Measurements from ENCODE around the gene CCNO.

The CCNO gene

DNA sequence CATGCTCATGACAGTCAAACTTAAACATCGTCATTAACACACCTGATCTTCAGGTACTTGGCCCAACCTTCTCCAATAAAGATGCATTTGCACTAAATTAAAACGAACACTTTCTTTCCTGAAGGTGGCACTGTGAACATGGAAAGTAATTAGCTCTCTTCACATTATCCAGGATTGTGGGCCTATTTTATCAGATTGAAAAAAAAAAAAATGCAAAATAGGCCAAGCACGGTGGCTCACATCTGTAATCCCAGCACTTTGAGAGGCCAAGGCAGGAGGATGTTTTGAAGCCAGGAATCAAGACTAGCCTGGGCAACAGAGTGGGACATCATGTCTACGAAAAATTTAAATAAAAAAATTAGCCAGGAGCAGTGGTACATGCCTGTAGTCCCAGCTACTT lies 46.0 kb downstream of the CCNO start:
- TF ChIP-seq, protein P1, sequence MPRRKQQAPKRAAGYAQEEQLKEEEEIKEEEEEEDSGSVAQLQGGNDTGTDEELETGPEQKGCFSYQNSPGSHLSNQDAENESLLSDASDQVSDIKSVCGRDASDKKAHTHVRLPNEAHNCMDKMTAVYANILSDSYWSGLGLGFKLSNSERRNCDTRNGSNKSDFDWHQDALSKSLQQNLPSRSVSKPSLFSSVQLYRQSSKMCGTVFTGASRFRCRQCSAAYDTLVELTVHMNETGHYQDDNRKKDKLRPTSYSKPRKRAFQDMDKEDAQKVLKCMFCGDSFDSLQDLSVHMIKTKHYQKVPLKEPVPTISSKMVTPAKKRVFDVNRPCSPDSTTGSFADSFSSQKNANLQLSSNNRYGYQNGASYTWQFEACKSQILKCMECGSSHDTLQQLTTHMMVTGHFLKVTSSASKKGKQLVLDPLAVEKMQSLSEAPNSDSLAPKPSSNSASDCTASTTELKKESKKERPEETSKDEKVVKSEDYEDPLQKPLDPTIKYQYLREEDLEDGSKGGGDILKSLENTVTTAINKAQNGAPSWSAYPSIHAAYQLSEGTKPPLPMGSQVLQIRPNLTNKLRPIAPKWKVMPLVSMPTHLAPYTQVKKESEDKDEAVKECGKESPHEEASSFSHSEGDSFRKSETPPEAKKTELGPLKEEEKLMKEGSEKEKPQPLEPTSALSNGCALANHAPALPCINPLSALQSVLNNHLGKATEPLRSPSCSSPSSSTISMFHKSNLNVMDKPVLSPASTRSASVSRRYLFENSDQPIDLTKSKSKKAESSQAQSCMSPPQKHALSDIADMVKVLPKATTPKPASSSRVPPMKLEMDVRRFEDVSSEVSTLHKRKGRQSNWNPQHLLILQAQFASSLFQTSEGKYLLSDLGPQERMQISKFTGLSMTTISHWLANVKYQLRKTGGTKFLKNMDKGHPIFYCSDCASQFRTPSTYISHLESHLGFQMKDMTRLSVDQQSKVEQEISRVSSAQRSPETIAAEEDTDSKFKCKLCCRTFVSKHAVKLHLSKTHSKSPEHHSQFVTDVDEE (CRISPR knock-in tag; IDR thresholded peaks at IDR 0.05): no peak
- no peak for TF ChIP-seq CSRNP3 (CRISPR knock-in tag; IDR thresholded peaks at IDR 0.05)
- no peak for TF ChIP-seq PPARA (CRISPR knock-in tag; IDR thresholded peaks at IDR 0.05; ENCODE audit: borderline replicate concordance)
- TF ChIP-seq SNAI2 (CRISPR knock-in tag; IDR thresholded peaks at IDR 0.05): no peak
- TF ChIP-seq ZNF565 (CRISPR knock-in tag; conservative IDR thresholded peaks at IDR 0.05; ENCODE audit: low read depth): no peak
- TF ChIP-seq BACH2 (CRISPR knock-in tag; IDR thresholded peaks at IDR 0.05; ENCODE audit: borderline replicate concordance): no peak
- no peak for TF ChIP-seq ZC3H10 (CRISPR knock-in tag; IDR thresholded peaks at IDR 0.05)
- TF ChIP-seq GLIS3 (CRISPR knock-in tag; IDR thresholded peaks at IDR 0.05): no peak
- no peak for TF ChIP-seq ESRRG (CRISPR knock-in tag; IDR thresholded peaks at IDR 0.05)
- no peak for TF ChIP-seq ZFP3 (CRISPR knock-in tag; IDR thresholded peaks at IDR 0.05)
- TF ChIP-seq CREB5 (CRISPR knock-in tag; IDR thresholded peaks at IDR 0.05; ENCODE audit: low read depth): no peak
- TF ChIP-seq TOX (CRISPR knock-in tag; IDR thresholded peaks at IDR 0.05; ENCODE audit: borderline replicate concordance): no peak
- TF ChIP-seq ISL1 (CRISPR knock-in tag; IDR thresholded peaks at IDR 0.05): no peak
- no peak for TF ChIP-seq ZNF8 (CRISPR knock-in tag; IDR thresholded peaks at IDR 0.05)
- TF ChIP-seq ARNTL (CRISPR knock-in tag; IDR thresholded peaks at IDR 0.05; ENCODE audit: borderline replicate concordance, low read depth): no peak
- no peak for TF ChIP-seq TCF4 (CRISPR knock-in tag; IDR thresholded peaks at IDR 0.05; ENCODE audit: borderline replicate concordance)
- TF ChIP-seq, protein P2, sequence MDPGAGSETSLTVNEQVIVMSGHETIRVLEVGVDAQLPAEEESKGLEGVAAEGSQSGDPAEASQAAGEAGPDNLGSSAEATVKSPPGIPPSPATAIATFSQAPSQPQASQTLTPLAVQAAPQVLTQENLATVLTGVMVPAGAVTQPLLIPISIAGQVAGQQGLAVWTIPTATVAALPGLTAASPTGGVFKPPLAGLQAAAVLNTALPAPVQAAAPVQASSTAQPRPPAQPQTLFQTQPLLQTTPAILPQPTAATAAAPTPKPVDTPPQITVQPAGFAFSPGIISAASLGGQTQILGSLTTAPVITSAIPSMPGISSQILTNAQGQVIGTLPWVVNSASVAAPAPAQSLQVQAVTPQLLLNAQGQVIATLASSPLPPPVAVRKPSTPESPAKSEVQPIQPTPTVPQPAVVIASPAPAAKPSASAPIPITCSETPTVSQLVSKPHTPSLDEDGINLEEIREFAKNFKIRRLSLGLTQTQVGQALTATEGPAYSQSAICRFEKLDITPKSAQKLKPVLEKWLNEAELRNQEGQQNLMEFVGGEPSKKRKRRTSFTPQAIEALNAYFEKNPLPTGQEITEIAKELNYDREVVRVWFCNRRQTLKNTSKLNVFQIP (CRISPR knock-in tag; IDR thresholded peaks at IDR 0.05; ENCODE audit: borderline replicate concordance, low read depth): no peak
- TF ChIP-seq ZNF70 (CRISPR knock-in tag; IDR thresholded peaks at IDR 0.05): no peak
- TF ChIP-seq OSR1 (CRISPR knock-in tag; IDR thresholded peaks at IDR 0.05): no peak
- TF ChIP-seq, protein P3, sequence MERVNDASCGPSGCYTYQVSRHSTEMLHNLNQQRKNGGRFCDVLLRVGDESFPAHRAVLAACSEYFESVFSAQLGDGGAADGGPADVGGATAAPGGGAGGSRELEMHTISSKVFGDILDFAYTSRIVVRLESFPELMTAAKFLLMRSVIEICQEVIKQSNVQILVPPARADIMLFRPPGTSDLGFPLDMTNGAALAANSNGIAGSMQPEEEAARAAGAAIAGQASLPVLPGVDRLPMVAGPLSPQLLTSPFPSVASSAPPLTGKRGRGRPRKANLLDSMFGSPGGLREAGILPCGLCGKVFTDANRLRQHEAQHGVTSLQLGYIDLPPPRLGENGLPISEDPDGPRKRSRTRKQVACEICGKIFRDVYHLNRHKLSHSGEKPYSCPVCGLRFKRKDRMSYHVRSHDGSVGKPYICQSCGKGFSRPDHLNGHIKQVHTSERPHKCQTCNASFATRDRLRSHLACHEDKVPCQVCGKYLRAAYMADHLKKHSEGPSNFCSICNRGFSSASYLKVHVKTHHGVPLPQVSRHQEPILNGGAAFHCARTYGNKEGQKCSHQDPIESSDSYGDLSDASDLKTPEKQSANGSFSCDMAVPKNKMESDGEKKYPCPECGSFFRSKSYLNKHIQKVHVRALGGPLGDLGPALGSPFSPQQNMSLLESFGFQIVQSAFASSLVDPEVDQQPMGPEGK (CRISPR knock-in tag; IDR thresholded peaks at IDR 0.05; ENCODE audit: borderline replicate concordance): no peak
- ATAC-seq: no peak
